HFFc6 (cell line): Measurements from ENCODE around the gene COL1A2. TPM values are rescaled to one million over a fixed set of nuclear protein-coding genes. Genes with fewer than 3 reads are reported as not detected.
A peak's percentile ranks its signal among the peaks of the same experiment; 100 is the strongest.

Experiments used
- DNase-seq: peaks from one replicate; pipeline ENCODE4 v3.0.0-alpha.2; 2018
- H3K27ac Mint-ChIP-seq: 2 replicates; pipeline ENCODE4 v1.8.0; 2020; ENCODE audit warnings: mild to moderate bottlenecking, mixed read lengths
- H3K27me3 Mint-ChIP-seq: 2 replicates; pipeline ENCODE4 v1.8.0; 2021; ENCODE audit warnings: mild to moderate bottlenecking, moderate library complexity, mixed read lengths; ENCODE audit not compliant: insufficient read depth
- H3K36me3 Mint-ChIP-seq: 2 replicates; pipeline ENCODE4 v1.8.0; 2021; ENCODE audit warnings: low read depth, mixed read lengths
- H3K4me1 Mint-ChIP-seq: 2 replicates; pipeline ENCODE4 v1.8.0; 2020; ENCODE audit warnings: low read depth, mixed read lengths
- H3K4me3 Mint-ChIP-seq: 2 replicates; pipeline ENCODE4 v1.8.0; 2020; ENCODE audit warnings: mild to moderate bottlenecking, moderate library complexity, mixed read lengths
- H3K9me3 Mint-ChIP-seq: 2 replicates; pipeline ENCODE4 v1.8.0; 2020; ENCODE audit warnings: mild to moderate bottlenecking, mixed read lengths
- total RNA-seq, 6 experiments: library from RNA; stranded (reverse); fragmentation: NEBNext Ultra II Directional; extraction: Animal tissue kit (Norgen Biotek cat#: 25700); gene quantifications; 2 replicates in 1 of 6; 3 replicates in 5 of 6; pipeline ENCODE4 v1.2.3, GENCODE V29; 2021
- TF ChIP-seq, protein P1 (sequence below): fragments of 200-600 bp; sonication (generic); IDR thresholded peaks from 2 replicates; pipeline ENCODE4 v1.5.0; 2021; ENCODE audit warnings: antibody characterized with exemption, mild to moderate bottlenecking

Gene COL1A2
- total RNA-seq, 6 experiments from 2014 or later: 3,728 to 6,317 (median 3,918) TPM

DNA sequence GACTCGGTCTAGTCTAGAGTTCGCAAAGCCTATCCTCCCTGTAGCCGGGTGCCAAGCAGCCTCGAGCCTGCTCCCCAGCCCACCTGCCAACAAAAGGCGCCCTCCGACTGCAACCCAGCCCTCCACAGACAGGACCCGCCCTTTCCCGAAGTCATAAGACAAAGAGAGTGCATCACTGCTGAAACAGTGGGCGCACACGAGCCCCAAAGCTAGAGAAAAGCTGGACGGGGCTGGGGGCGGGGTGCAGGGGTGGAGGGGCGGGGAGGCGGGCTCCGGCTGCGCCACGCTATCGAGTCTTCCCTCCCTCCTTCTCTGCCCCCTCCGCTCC lies 622 bp upstream of the COL1A2 start:
- Mint-ChIP-seq H3K9me3 (peaks cover 16% of the 10 kb centered on the region), H3K4me3 (peak overlapping the region; percentile 100), H3K36me3 (peaks cover 53% of the 10 kb centered on the region), H3K27ac (peak overlapping the region; percentile 99), H3K4me1 (peaks cover 54% of the 10 kb centered on the region), H3K27me3 (peaks cover 27% of the 10 kb centered on the region)
- DNase-seq: no peak
- TF ChIP-seq, protein P1, sequence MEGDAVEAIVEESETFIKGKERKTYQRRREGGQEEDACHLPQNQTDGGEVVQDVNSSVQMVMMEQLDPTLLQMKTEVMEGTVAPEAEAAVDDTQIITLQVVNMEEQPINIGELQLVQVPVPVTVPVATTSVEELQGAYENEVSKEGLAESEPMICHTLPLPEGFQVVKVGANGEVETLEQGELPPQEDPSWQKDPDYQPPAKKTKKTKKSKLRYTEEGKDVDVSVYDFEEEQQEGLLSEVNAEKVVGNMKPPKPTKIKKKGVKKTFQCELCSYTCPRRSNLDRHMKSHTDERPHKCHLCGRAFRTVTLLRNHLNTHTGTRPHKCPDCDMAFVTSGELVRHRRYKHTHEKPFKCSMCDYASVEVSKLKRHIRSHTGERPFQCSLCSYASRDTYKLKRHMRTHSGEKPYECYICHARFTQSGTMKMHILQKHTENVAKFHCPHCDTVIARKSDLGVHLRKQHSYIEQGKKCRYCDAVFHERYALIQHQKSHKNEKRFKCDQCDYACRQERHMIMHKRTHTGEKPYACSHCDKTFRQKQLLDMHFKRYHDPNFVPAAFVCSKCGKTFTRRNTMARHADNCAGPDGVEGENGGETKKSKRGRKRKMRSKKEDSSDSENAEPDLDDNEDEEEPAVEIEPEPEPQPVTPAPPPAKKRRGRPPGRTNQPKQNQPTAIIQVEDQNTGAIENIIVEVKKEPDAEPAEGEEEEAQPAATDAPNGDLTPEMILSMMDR: no peak

DNA sequence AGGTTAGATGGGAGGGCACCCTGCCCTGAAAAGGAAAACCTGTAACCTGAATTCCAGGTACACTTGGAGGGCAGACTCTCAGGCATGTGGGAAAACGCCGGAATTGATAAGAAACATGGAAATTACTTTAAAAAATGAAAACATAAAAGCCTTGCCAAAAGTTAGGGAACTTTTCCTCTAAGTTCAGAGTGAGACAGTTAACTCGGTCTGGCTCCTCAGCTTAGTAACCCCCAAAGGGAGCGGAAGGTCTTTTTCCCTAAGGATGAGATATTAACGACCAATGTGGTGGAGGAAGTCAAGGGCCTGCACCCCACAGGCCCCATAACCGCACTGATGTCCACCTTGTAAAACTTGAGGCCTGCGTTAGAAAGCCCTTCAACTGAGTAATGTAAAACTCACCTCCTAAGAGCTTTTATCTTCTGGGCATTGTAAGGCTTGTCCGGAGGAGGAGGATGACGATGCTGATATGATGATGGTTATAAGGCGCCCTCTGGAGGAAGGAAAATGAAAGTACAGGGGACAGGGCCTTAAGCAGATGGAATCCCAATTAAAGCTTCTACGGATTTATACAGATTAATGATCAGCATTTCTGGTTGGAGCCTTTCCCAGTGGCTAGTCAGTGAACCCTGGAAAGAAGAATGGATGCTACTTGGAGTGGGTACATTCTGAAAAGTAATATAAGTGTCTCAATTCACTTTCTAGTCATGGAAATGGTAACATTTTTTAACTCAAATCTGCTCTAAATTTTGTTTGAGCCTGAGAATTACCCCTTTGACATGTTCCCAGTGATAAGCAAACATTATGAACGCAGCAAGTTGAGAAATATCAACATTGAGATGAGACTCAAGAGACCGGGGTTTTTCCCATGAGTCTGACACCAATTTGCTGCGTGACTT lies 694 bp downstream of the COL1A2 start:
- peak overlapping the region; percentile 100 for H3K4me3 Mint-ChIP-seq
- peaks cover 27% of the 10 kb centered on the region for H3K27me3 Mint-ChIP-seq
- peaks cover 59% of the 10 kb centered on the region for H3K36me3 Mint-ChIP-seq
- peaks cover 16% of the 10 kb centered on the region for H3K9me3 Mint-ChIP-seq
- peaks cover 54% of the 10 kb centered on the region for H3K4me1 Mint-ChIP-seq
- TF ChIP-seq, protein P1: peak; percentile 91
- DNase-seq: peak; percentile 79
- H3K27ac Mint-ChIP-seq: peak overlapping the region; percentile 99

DNA sequence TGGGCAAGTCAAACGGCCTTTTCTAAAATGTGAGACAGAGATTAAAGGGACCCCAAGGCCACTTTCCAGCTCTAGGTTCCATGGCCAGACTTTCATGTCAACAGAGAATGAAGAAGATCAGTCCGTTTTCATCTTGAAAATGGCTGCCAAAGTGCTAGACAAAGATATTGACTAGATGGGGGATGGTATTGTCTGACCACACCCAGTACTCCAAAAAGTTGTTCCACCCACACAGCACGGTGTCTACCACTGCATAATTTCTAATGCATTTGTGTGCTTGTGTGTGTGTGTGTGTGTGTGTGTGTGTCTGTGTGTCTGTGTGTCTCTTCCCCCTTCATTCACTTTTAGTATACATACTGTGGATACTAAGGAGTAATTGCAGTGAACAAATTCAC lies 1.3 kb downstream of the COL1A2 start:
- TF ChIP-seq, protein P1: no peak
- peak; percentile 77 for DNase-seq
- H3K27ac Mint-ChIP-seq: peak overlapping the region; percentile 99
- H3K27me3 Mint-ChIP-seq: peaks cover 27% of the 10 kb centered on the region
- H3K9me3 Mint-ChIP-seq: peaks cover 16% of the 10 kb centered on the region
- peak overlapping the region; percentile 100 for H3K4me3 Mint-ChIP-seq
- H3K4me1 Mint-ChIP-seq: peaks cover 59% of the 10 kb centered on the region
- H3K36me3 Mint-ChIP-seq: peaks cover 64% of the 10 kb centered on the region

DNA sequence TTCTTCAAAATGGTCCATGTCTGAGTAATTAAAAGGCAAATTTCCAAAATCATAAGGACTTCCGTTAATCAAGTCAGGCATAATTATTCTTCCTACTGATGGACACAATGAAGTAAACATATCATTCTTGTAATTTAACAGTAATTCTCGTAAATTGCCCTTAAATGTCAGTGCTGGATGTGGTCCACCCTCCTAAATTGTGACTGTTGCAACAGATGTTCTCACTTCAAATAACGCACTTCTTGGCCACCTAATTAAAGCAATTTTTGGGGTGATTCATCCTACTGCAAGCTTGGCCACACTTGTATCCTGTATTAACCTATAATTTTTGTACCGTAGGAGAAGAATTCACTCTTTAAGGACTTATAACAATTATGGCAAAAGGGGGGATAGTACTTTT lies 1.9 kb downstream of the COL1A2 start:
- Mint-ChIP-seq H3K9me3 (peaks cover 16% of the 10 kb centered on the region), H3K4me3 (peak overlapping the region; percentile 100), H3K36me3 (peaks cover 69% of the 10 kb centered on the region), H3K4me1 (peaks cover 59% of the 10 kb centered on the region), H3K27ac (peak overlapping the region; percentile 99), H3K27me3 (peaks cover 27% of the 10 kb centered on the region)
- TF ChIP-seq, protein P1: no peak
- no peak for DNase-seq

DNA sequence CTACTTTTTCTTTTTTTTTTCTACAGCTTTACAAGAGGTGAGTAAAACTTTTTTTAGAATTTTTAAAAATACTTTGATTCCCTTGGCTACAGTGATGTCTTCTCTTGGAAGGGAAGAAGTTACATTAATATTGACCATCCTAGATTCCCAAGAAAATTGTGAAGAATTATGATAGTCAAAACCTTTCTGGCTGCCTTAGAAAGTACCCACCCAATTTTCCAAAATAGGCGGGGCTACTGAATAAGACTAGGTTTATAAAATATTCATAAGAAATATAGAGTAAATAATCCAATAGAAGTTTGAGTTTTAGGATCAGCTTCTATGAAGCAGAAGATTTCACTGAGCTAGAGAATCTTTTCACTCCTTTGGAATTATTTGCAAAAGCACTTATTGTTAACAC lies 3.0 kb downstream of the COL1A2 start:
- Mint-ChIP-seq H3K4me3 (peak overlapping the region; percentile 100), H3K27ac (peak overlapping the region; percentile 99), H3K4me1 (peaks cover 59% of the 10 kb centered on the region), H3K27me3 (peaks cover 27% of the 10 kb centered on the region), H3K9me3 (peaks cover 16% of the 10 kb centered on the region), H3K36me3 (peaks cover 78% of the 10 kb centered on the region)
- no peak for DNase-seq
- TF ChIP-seq, protein P1: no peak
